MM.1S (cell line): Measurements from ENCODE around the gene VEZF1.

Experiments
- CTCF ChIP-seq: fragments of 300-600 bp; sonication (generic); IDR thresholded peaks from 2 replicates; pipeline ENCODE4 v1.5.1; 2016; ENCODE audit warnings: antibody characterized with exemption, low read length, mixed read lengths
- EZH2phosphoT487 ChIP-seq: fragments of 300-600 bp; sonication (generic); IDR thresholded peaks from 2 replicates; pipeline ENCODE4 v1.6.1; 2018; ENCODE audit warnings: antibody characterized with exemption, low read length

DNA sequence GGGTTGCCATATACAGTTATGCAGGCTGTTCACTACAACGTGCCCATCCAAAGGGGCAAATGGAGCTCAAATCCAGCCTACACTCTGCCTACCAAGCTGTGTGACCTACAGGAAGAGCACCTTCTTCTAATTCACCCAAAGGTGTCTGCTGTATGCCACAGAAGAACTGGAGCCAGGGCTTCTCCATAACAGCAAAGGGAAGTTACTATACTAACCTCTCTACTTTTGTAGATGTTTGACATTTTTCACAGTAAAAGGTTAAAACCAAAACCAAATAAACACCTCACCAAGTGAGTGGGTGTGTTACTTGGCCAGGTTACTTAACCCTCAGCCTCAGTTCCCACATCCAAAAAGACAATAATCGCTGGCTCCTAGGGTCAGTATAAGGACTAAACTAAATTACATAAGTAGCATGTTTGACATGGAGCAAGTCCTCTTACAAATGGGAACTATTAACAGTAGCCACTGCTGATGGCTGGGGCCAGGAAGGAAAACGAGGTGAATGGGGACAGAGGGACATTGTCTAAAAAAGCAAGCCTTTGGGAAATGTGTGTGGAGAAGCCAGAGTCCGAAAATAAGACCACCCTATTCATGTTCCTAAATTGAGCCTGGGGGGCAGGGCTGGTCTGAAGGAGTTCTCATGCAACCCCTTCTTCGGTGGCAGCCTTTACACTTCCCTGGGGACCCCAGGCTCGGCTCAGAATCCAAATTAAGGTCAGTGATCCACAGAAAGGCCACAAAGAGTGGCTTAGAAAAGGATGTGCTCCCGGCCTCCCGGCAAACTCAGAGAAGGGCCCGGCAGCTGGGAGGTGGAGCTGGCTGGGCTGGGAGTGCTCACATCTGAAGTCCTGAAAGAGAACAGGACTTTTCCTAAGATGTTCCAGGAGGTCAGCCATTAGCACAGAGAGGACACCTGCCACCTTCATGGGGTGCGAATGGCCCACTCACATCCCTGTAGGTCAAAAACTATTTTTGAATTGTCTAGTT is 46.4 kb downstream of the VEZF1 start:
- no peak for TF ChIP-seq CTCF
- TF ChIP-seq EZH2phosphoT487, result no peak
